ENCODE results near the gene ANKRD10. TPM values are rescaled to one million over a fixed set of nuclear protein-coding genes. Genes with fewer than 3 reads are reported as not detected.
A peak's percentile ranks its signal among the peaks of the same experiment; 100 is the strongest.

ANKRD10 gene
- total and polyA plus RNA-seq, 2 experiments from 2014 or later: 250 to 277 TPM

- no peaks in the 10 kb centered on the region for H3K9me3 Mint-ChIP-seq
- H3K79me2 ChIP-seq (replicated peaks; ENCODE audit: insufficient read depth): peaks cover 98% of the 10 kb centered on the region
- H4K20me1 ChIP-seq (replicated peaks; ENCODE audit: insufficient read depth): peaks cover 32% of the 10 kb centered on the region
- H3K4me3 Mint-ChIP-seq: peak overlapping the region; percentile 16; the same call in 2 of the 3 replicates
- H3K4me3 ChIP-seq: peak overlapping the region; percentile 19
- peak overlapping the region; percentile 55 for H3K4me2 ChIP-seq
- peaks cover 30% of the 10 kb centered on the region; the same call in 1 of the 2 replicates for H3K36me3 ChIP-seq (ENCODE audit: insufficient read depth)
- peaks cover 71% of the 10 kb centered on the region for H3K4me1 Mint-ChIP-seq
- H3K4me1 ChIP-seq (ENCODE audit: insufficient read depth): peaks cover 55% of the 10 kb centered on the region
- no peaks in the 10 kb centered on the region for H3K27me3 Mint-ChIP-seq (ENCODE audit: insufficient read depth, low read depth, poor library complexity)
- H3F3A ChIP-seq (replicated peaks; ENCODE audit: low read depth): peaks cover 12% of the 10 kb centered on the region; the same call in 1 of the 2 replicates
- H3K27me3 ChIP-seq (ENCODE audit: insufficient read depth): no peaks in the 10 kb centered on the region
- H3K36me3 Mint-ChIP-seq (ENCODE audit: low read depth): peaks cover 81% of the 10 kb centered on the region
- TF ChIP-seq EZH2 (IDR thresholded peaks at IDR 0.05; ENCODE audit: low read depth, unreplicated experiment) (no peak), EZH2phosphoT487 (IDR thresholded peaks at IDR 0.05; ENCODE audit: unreplicated experiment) (no peak)
- no peak overlapping the region for H2AFZ ChIP-seq
- ATAC-seq (no peak), DNase-seq (ENCODE audit: low spot score) (no peak)
- H3K27ac ChIP-seq (ENCODE audit: low read depth): peak overlapping the region; percentile 92
- H3K27ac Mint-ChIP-seq: peak overlapping the region; percentile 98
- H3K9me2 ChIP-seq (ENCODE audit: insufficient read depth): no peaks in the 10 kb centered on the region
Measured at GRCh38 chr13:110907301-110907700, 7.6 kb downstream of the ANKRD10 start.

- peaks cover 76% of the 10 kb centered on the region for H3K36me3 Mint-ChIP-seq (ENCODE audit: low read depth)
- ATAC-seq (no peak), DNase-seq (ENCODE audit: low spot score) (no peak)
- peaks cover 7% of the 10 kb centered on the region; the same call in 1 of the 2 replicates for H3F3A ChIP-seq (replicated peaks; ENCODE audit: low read depth)
- no peaks in the 10 kb centered on the region for H3K27me3 Mint-ChIP-seq (ENCODE audit: insufficient read depth, low read depth, poor library complexity)
- H3K9me2 ChIP-seq (ENCODE audit: insufficient read depth): no peaks in the 10 kb centered on the region
- no peak overlapping the region for H3K4me2 ChIP-seq
- H3K36me3 ChIP-seq (ENCODE audit: insufficient read depth): peaks cover 38% of the 10 kb centered on the region; the same call in 1 of the 2 replicates
- H2AFZ ChIP-seq: no peak overlapping the region
- no peaks in the 10 kb centered on the region for H3K9me3 Mint-ChIP-seq
- no peak overlapping the region for H3K4me3 Mint-ChIP-seq
- peaks cover 47% of the 10 kb centered on the region for H3K4me1 Mint-ChIP-seq
- H3K27ac ChIP-seq (ENCODE audit: low read depth): no peak overlapping the region
- peaks cover 31% of the 10 kb centered on the region for H3K4me1 ChIP-seq (ENCODE audit: insufficient read depth)
- H4K20me1 ChIP-seq (replicated peaks; ENCODE audit: insufficient read depth): peaks cover 19% of the 10 kb centered on the region
- H3K4me3 ChIP-seq: no peak overlapping the region
- TF ChIP-seq ETS1 (IDR thresholded peaks at IDR 0.05) (no peak), CTCF (conservative IDR thresholded peaks at IDR 0.05; ENCODE audit: low read depth in 2 of 2) (no peak)
- no peaks in the 10 kb centered on the region for H3K27me3 ChIP-seq (ENCODE audit: insufficient read depth)
- H3K79me2 ChIP-seq (replicated peaks; ENCODE audit: insufficient read depth): peaks cover 98% of the 10 kb centered on the region
- no peak overlapping the region for H3K27ac Mint-ChIP-seq
Measured at GRCh38 chr13:110904748-110905147, 10.1 kb downstream of the ANKRD10 start.

- peaks cover 35% of the 10 kb centered on the region; the same call in 1 of the 2 replicates for H3K36me3 ChIP-seq (ENCODE audit: insufficient read depth)
- no peaks in the 10 kb centered on the region for H3K9me2 ChIP-seq (ENCODE audit: insufficient read depth)
- Mint-ChIP-seq H3K9me3 (no peaks in the 10 kb centered on the region), H3K4me3 (no peak overlapping the region), H3K36me3 (ENCODE audit: low read depth) (peaks cover 76% of the 10 kb centered on the region), H3K27me3 (ENCODE audit: insufficient read depth, low read depth, poor library complexity) (no peaks in the 10 kb centered on the region), H3K27ac (no peak overlapping the region), H3K4me1 (peaks cover 23% of the 10 kb centered on the region)
- H3K79me2 ChIP-seq (replicated peaks; ENCODE audit: insufficient read depth): peaks cover 95% of the 10 kb centered on the region
- no peak overlapping the region for H3K4me3 ChIP-seq
- no peak for ATAC-seq
- H3K4me1 ChIP-seq (ENCODE audit: insufficient read depth): peaks cover 9% of the 10 kb centered on the region
- H3K27me3 ChIP-seq (ENCODE audit: insufficient read depth): no peaks in the 10 kb centered on the region
- peaks cover 35% of the 10 kb centered on the region for H4K20me1 ChIP-seq (replicated peaks; ENCODE audit: insufficient read depth)
- DNase-seq (ENCODE audit: low spot score): no peak
- H3K4me2 ChIP-seq: no peak overlapping the region
- H3F3A ChIP-seq (replicated peaks; ENCODE audit: low read depth): 0 out of 2 replicates have a peak, but pooled peaks cover 2% of the 10 kb centered on the region
- H2AFZ ChIP-seq: no peak overlapping the region
- H3K27ac ChIP-seq (ENCODE audit: low read depth): no peak overlapping the region; the same call in 1 of the 2 replicates
- TF ChIP-seq ZNF331 (CRISPR knock-in tag; IDR thresholded peaks at IDR 0.05; ENCODE audit: low read depth): no peak
- no peak for TF ChIP-seq NANOG (IDR thresholded peaks at IDR 0.05; ENCODE audit: borderline replicate concordance)
- TF ChIP-seq ZNF462 (CRISPR knock-in tag; IDR thresholded peaks at IDR 0.05): no peak
- TF ChIP-seq EZH2 (IDR thresholded peaks at IDR 0.05; ENCODE audit: low read depth, unreplicated experiment): no peak
Measured at GRCh38 chr13:110902370-110902769, 12.5 kb downstream of the ANKRD10 start.
